Stimulated activated CD4-positive, alpha-beta T cell treated with anti-CD3 and anti-CD28 coated beads, TNF-alpha, amount 100 ng/mL, for 48 hours (primary cell): ENCODE measurements around the gene STIMATE.

Source experiments
- DNase-seq, 3 donors: peaks; one replicate each; pipeline ENCODE4 v3.0.0-alpha.2; 2020; ENCODE audit warnings: low read depth in 3 of 3

The STIMATE gene

DNA sequence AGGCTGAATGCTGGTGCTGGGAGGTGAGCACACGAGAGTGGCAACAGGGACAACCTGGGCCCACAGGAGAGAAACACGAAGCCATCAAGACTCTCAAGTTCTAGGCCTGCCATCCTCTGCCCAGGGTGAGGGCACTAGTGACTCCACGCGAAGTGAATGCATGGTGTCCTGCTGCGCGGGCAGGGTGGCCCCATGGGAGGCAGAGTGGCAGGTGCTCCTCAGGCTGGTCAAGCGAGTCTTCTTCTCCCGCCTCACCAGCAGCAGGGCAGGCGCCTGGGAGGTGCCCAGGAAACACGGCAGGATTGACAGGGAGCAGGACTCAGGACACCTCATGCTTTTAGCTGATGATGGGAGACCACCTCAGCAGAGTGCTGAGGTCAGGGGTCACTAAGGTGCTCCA is 26.9 kb downstream of the STIMATE start:
- DNase-seq: no peak

DNA sequence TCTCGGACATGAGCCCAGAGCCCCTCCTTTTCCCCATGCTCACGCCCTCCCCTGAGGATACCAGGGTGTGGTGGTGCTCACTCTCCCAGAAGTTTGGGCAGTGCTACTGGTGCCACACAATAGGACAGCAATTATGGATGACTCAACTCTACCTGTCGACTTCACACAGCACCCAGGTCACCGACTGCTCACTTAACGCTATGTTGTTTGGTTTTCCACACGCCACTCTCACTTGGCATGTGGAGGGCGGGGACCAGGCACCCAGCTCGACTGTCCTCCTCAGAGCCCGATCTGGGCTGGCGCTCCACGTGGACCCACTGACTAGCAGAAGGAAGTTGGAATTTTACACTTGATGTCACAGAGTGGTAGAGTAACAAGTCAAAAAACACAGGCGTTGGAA is 30.9 kb downstream of the STIMATE start:
- DNase-seq: no peak

DNA sequence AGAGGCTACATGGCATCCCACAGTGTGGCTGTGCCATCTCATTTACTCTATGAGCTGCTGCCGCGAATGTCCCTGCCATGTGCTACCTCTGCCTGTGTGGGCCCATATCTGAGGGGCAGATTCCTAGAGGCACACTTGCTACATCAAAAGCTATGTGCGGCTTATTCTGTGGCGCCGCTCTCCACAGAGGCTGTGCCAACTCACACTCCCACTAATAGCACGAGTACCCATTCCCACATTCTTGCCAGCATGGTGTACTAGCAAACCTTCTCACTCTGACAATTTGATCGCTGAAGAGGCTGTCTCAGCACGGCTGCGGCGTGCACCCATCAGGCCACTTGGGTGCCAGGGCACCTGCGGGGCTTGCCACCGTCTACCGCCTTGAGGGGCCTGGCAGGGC is 31.4 kb downstream of the STIMATE start:
- DNase-seq: no peak

DNA sequence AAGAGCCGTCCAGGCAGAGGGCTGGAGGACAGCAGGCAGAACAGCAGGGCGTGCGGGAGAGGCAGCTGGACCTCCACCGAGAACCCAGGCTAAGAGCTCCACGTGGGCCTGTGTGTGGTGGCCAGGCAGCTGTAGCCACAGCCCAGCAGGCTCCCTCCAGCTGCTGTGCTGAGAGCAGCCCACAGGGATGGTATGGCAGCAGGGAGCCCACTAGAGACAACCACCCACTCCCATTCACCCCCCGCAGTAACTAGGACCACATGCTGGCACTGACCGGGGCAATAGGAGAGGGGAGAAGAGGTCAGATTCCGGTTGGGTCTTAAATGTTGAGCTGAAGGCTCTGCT is 37.0 kb downstream of the STIMATE start:
- no peak for DNase-seq

DNA sequence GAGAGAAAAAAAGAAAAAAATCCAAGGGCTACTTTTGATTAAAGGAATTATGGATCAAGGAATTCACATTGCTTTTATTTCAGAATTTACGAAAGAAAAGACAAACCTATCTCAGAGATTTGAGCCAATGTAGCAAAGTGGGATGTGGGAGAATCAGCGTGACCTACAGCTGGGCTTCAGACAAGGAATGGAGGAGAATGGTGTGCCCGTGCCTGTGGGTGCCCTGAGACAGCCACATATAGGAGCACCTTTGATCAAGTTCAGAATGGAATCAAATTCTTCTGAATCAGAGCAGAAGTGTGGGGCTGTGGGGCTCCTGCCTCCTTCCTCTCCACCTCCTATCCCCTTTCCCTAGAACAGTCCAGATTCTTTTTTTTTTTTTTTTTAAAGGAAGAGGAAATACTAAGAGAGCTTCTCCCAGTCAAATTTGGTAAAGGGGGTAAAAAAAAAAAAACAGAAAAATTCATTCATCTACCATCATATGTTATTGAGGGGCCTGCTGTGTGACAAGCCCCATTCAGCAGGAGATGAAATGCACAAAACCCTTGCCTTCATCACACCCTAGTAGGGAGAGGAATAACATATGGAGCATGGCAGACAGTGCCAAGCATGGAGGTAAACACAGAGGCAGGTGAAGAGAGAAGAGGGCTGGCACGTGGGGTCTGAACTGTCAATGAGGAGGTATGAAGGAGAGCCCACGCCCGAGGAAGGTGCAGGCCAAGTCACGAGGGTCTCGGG is 37.5 kb downstream of the STIMATE start:
- no peak for DNase-seq

DNA sequence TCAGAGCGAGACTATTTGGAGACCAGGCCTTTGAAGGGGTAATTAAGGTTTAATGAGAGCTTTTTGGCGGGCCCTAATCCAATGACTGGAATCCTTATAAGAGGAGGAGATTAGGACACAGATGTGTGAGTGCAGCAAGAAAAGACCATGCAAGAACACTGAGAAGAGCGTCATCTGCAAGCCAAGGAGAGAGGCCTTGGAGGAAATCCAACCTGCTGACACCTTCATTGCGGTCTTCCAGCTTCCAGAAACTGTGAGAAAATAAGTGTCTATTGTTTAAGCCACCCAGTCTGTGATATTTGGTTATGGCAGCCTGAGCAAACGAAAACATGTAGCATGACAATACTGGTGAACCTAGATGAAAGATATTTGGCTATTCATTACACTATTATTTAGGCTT is 39.5 kb downstream of the STIMATE start:
- DNase-seq: no peak

DNA sequence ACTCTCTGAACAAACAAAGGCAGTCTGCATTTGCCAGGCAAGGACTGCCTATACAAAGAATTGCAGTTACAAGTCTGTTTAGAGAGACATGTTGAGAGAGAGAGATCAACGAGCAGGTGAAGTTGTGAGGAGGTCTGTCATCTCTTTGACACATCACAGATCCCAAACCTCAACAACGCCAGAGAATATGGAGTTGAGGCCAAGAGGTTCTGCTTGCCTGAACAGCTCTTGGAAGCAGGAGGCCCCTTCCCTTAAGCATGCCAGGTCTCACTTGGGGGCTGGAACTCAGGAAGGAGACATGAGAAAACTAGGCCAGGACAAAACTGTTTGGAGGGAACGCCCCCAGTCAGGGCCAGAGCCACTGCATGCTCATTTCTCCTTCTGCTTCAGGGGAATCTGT is 40.2 kb downstream of the STIMATE start:
- no peak for DNase-seq

DNA sequence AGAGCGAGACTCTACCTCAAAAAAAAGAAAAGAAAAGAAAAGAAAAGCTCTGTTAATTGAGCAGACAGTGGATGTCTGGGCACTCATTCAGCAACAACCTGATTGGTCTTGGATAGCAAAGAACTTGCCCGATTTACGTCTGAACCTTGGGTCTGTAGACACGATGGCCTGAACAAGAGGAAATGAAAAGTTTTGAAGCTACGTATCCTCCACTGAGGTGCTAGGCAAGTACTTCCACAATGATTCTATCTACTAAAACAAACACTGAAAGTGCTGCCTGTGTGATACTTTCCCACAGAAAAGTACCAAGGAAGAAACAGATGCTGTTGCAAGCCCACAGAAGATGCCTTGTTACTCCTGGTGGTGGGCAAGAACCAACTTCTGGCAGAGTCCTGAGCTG is 40.7 kb downstream of the STIMATE start:
- no peak for DNase-seq

DNA sequence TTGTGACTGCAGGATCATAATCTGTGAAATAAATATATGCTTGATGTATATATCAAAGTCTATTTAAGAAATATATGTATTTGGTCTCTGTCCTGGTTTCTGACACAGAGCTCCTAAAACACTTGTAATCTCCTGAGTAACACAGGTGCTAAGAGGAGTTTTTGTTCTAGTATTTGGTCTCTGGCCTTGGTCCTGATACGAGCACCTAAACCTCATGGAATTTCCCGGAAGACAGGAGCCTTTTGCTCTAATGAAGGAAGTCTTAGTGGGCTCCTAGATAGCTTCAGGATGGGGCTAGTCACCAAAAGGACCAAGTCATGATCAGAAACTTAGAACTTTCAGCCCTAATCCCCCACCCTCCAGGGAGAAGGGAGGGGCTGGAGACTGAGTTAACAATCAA is 43.3 kb downstream of the STIMATE start:
- DNase-seq: no peak

DNA sequence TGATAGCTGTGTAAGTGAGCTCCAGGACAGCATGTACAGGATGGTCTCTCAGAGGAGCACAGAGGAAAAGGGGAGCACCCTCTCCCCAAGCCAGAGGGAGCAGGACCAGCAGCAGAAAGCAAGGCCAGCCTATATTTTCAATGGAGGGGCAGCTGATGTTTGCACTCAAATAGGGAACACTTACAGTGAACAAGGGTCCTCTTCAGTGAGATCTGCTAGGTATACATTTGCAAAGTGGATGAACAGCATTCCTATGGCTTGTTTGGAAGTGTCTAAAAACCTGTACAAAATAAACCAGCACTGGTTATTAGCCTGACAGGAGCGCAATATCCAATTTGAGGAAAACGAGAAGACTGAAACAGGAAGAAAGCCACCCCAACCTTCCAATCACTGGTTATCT is 44.9 kb downstream of the STIMATE start:
- no peak for DNase-seq

DNA sequence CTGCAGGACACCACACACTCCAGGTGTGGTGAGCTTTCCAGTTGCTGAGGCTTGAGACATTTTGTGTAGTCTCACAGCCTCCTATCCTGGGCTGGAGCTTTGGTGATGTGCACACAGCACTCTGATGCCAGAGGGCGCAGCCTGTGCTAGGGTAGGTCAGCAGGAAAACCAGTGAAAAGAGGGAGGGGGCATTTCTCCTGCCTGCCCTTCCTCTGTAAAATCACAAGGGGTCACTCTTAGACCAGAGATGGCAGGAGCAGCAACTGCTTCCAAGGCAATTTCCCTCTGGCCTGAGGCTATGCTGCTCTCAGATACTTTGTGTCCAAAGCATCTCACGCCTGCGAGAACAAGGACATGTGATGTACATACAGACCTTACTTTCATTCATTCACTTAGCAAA is 46.0 kb downstream of the STIMATE start:
- peak in 1 of 3 donors; percentile 5 for DNase-seq

DNA sequence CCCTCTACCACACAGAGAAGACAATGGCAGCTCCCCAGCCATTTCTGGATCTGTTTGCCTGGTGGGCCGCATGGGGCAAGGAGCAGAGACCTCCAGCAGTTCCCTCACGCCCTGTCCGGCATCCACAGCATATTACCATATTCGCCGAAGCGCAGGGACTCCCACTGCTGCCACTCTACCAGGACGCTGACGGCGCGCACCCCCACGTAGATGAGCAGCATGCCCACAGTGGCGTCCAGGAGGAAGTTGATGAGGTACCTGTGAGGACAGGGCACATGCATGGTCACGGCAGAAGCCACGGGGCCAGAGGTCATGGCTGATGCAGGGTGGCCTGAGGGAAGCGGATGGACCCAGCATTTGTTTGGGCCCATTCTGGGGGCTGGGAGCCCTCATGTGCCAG is 47.7 kb downstream of the STIMATE start:
- no peak for DNase-seq

DNA sequence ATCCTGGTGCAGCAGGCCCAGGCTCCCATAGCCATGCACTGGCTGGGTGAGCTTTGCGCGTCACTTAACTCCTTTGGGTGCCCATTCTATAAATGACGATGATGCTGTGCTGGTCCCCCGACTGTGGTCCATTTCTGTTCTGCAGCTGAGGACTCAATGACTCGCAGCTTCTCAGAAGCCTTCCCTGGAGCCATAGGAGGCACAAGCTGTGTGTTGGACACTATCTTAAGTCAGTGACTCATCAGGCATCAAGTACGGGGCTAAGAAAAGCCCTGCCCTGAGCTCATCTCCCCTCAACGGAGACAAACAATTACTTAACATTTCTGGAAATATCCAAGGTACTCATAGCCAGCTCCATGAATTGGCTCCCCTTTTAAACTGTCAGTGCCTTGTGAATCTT is 48.7 kb downstream of the STIMATE start:
- DNase-seq: no peak

DNA sequence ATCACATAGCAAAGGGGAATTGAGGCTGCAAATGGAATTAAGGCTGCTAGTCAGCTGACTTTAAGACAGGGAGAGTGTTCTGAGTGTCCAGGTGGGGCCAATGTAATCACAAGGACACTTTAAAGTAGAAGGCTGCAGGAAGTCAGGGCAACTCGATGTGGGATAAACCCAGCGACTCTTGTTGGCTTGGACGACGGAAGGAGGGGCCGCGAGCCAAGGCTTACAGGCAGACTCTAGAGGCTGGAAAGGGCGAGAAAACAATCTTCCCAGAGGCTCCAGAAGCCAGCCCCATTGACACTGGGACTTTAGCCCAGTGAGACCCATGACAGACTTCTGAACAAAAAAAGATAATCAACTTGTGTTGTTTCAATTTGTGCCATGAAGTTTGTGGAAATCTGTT is 49.6 kb downstream of the STIMATE start:
- DNase-seq: no peak

DNA sequence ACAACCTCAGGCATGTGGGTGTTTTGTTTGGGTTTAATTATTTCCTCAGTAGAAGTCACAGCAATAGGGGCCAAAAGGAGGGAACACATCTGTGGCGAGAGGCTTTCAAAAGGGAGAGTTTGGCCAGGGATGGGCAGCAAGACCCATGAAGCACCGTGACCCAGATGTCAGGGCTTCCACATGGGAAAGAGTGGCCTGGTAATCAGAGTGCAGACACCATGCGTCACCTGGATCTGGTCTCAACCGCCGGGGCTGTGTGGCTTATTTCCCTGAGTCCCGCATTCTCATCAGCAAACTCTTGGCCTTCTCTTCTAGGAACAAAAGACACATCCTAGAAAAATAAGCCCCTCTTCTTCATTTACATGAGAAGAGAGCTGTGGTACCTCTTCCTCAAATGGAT is 50.1 kb downstream of the STIMATE start:
- no peak for DNase-seq

DNA sequence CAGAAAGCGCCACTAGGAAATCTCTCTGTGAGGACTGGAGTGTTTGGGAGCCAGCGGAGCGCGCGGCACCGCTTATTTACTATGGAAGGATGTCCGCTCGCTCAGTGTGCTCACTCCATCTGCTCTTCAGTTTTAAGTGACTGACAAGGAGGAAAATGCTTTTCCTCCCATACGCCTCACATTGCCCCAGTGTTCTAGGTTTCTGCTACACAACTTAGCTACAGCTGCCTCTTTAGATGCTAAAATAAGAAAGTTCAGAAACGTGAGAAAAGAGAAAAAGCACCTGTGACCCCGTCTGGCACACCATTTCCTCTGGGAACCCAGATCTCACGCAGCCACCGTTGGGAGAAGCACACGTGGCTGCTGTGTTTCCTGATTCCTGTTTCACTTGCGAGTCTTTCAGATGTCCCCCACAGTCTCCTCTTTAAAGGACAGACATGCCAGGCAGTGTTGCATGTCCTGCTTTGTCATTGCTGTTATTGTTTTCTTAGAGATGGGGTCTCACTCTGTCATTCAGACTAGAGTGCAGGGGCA is 50.8 kb downstream of the STIMATE start:
- DNase-seq: no peak

DNA sequence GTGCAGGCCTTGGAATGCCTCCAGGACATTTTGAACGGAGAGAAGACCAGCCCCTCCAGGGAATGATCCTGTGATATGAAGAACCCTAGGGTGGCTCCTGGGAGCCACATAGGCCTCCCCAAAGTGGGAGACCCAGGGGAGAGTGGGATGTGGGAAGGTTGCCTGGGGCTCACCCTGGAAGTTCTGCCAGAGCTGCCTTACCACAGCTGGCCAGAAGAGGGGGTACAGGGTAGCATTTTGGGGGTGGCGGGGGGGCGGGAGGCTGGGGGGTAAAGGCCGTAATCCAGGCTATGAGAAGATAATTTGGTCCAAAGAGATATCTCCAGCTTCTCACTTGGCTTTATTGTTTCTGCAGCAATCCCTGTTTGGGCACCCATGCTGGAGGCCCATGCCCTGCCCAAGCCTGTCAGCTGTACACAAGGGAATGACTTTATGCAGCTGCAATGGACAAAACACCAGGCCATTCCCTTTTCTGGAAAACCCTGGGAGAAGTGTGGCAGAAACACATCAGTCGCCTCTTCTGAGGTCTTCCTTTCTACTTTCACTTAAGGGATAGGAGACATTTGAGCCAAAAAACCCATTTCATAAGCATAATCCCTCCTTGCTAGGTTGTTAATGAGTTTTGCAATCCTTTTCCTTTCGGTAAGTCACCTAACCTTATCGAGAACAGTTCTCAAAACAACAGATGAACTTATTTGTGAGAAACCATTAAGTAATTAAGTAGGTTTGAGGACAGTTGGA is 51.5 kb downstream of the STIMATE start:
- DNase-seq: peak in 1 of 3 donors; percentile 33

DNA sequence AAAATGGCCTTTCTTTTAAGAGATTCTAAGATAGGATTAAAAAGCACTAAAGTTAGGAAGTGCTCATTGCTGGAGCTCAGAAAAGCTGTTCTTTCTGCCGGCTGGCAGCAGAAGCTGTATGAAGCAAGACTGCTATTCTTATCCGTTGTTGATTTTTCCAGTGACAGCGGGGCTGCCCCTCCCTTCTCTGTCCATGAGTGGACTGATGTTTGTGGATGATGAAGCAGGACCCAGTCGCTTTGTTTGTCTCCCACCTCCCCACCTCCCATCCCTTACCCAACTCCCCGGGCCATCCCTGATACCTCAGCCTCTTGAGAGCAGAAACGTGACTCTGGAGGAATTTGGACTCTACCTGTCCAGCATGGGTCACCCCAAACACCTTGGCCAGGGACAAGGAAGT is 52.2 kb downstream of the STIMATE start:
- DNase-seq: no peak

DNA sequence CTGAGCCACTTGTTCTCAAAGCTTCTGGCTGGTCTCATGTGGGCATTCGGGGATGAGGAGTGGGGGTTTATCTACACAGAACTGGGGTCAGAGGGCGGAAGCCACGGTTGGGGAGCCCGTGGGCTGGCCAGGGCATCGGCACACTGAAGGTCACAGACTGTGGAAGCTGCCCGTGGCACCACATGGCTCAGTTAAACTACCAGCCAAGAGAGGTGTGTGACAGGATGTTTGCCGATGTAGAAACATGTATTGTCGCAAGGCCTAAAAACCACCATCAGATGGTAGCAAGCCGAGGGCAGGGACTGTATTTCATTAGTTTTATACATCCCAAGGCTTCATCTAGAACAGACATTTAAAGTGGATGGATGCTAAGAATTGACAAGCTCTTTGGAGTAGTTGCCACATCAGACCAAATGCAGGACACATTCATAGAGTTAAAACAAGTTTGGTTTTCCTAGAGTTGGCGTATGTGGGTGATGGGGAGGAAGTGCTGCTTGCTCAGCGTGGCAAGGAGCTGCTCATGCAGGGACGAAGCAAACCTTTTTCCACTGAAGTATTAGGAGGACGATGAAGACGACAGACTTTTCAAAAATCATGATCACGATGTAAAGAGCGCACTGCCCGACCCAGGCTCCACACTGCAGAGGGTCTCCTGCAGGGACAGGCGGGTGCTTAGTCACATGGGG is 52.9 kb downstream of the STIMATE start:
- no peak for DNase-seq

DNA sequence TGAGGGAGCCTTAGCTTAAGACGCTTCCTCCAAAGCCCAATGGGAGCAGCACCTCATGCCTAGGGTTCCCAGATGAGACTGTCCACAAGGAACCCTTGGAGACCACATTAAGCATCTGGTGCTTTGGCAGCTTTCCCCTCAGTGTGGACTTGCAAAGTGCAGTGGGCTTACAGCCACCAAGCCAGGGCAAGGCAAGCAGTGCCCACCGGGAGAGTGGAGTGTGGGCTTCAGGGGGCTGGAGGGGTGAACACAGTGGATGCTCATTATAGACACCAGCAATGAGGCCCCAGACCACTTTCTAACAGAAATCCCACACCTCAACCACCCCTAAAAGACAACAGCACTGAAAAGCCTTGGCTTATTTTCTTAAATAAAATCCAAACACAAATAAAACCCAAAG is 53.5 kb downstream of the STIMATE start:
- no peak for DNase-seq

DNA sequence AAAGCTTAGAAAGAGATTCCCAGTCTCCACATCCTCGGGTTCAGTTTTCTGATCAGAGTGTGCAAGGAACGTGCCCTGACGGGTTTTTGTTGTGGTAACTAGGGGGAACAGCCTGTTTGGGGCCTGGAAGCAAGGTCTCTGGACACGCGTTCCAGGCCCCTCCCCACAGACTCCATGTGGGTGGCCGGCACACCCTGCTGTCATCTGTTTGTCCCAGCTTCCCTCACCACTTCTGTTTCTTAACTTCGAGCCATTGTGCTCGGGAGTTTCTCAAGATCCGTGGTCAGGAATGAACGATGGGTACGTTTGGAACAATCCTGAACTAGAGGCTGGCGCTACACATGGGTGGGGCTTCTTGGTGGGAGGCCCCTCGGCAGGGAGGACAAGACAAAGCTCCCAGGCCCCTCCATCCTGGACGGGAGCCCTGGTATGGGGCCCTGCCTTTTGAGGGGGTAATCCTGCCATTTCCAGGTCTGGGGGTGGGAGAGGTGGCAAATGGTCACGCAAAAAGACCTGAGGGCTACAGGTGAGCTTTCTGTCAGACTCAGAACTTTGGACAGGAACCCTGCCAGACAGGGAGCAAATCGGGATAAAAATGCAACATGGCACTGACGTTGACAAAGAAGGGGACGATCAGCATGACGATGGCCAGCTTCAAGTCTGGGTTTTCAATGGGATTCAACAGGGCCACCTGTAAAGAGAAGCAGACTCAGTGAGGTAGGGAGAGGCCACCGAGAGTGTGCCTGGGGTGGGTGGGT is 54.1 kb downstream of the STIMATE start:
- no peak for DNase-seq

DNA sequence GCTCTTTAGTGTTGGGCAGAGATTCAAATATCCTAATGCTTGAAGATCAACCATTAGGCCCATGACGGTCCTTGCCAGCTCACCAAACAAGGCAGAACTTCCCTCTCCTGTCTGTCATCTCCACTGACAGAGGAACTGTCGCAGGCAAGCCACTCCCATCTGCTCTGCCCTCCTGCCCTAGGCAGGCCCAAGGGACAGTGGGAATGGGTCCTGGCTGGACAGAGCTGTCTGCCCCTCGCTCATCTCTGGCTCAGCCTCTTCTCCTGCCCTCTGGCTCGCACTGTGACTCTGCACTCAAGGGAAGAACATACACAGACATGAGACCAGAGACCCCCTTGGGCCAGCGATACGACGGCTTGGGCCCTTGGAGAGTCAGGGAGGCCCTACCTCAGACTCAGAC is 54.9 kb downstream of the STIMATE start:
- no peak for DNase-seq
